Erythroblast (primary cell): Measurements from ENCODE around the gene LIAS.

Experiments used
- GATA1 ChIP-seq: IDR thresholded peaks from 2 replicates; pipeline ENCODE4 v1.6.1; 2011; ENCODE audit warnings: low read depth, mild to moderate bottlenecking, control low read depth, low read length, moderate library complexity
- POLR2A ChIP-seq: IDR thresholded peaks from 2 replicates; pipeline ENCODE4 v1.6.1; 2011; ENCODE audit warnings: mild to moderate bottlenecking, low read length

DNA sequence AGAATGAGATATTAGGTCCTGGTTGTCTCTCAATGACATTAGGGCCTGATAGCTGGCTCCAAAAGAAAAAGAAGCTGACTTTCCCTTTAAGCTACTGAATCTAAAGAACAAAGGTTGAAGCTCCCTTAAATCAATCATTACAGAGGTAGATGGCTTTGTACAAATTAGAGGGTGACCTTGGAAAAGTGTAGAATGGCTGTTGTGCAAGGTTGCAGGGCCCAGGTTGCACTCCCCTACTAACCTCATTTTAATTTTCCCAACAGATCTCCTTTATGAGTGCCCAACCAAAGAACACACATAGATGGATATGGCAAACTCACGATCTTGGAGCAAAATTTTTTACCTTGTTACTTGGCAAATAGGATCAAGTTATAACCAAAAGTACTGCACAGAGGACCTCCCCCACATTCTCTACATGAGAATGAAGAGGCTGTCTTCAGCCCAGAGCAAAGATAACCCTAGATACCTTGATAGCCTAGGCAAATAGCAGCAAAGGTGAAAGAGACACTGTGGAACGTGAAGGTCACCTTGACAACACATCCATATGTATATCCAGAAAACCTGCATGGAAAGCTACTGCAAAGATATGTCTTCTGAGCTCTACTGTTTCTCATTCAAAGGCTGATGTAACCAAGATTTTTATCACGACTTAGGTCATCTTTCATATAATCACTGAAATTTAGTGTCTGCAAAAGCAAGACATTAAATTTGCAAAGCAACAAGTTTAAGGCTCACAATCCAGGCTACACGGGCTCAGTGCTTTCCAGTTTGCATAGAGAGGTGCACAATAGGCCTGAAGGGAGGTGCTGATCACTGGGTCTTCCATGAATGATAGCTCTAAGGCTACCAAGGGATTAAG, 29.2 kb upstream of the LIAS start:
- TF ChIP-seq POLR2A = no peak
- no peak for TF ChIP-seq GATA1
